DMS153 (cell line): ENCODE measurements around the gene WAPL.

Source experiments
- DNase-seq: peaks from one replicate; lab custom pipeline; 2025; lab: John Stamatoyannopoulos, UW

Gene WAPL

DNA sequence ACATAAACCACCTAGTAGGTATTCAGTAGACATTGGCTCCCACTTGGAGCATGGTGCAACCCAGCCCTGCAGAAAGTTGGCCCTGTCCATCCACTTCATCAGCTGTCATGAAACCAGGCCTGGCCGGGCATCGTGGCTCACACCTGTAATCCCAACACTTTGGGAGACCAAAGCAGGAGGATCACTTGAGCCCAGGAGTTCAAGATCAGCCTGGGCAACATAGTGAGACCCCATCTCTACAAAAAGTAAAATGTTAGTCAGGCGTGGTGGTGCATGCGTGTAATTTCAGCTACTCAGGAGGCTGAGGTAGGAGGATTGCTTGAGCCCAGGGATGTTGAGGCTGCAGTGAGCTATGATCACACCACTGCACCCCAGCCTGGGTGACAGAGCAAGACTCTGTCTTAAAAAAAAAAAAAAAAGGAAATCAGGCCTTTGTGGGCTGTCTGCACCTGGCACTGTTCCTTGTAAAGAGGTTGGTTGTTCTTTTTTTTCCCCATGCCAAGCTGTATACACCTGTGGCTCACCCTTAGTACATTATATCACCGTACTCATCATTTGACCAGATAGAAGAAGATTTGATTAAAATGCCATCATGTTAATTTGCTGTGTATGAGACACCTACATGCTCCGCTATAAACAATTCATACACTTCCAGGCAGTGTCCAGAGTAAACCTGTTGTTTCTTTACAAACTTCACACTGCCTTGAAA, 109.6 kb downstream of the WAPL start:
- no peak for DNase-seq

DNA sequence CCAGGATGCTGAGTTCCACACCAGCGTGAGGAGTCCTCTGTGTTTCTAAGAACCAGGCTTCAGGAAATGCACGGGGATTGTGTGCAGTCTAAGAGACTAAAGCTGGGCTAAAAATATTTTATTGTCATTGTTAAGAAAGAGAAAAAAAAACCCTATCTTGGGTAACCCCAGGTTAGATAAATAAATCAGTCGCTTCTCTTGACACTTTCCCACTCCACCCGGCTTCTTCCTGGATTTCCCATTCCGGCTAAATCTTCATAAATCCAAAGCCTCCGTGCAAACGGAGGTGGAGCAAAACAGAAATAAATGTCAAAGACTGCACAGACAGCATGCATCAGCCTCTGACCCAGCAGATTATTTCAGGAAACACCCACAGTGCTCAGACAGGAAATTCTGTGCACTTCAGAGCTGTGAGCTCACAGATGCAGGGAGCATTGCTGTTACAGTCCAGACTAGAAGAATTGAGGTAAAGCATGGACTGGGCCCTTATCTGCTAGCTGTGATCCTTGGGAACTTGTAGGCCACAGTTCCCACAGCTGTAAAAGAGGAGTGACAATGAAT, 110.2 kb downstream of the WAPL start:
- DNase-seq, result no peak

DNA sequence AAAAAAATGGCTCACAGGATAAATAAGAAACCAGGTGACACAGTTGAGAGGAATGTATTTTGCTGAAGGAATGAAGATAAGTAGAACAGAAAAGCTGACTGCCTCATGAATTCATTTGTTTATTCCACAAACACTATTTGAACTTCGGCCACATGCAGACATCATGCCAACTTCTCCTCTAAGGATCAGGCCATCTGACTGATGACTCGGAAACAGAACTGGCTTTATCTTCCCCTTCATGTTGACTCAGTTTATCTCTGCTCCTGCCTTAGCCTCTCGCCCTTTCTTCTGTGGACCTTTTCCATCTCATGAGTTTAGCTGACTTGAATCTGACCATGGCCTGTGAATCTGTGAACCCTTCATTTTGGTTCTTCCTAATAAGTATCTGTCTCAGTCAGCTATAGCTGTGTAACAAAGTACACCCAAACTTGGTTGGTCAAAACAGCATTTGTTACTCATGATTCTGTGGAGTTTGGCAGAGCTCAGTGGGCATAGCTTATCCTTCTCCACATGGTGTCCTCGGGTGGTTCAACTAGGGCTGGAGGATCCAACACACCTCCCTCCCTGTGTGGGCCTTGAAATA, 111.0 kb downstream of the WAPL start:
- DNase-seq, result no peak

DNA sequence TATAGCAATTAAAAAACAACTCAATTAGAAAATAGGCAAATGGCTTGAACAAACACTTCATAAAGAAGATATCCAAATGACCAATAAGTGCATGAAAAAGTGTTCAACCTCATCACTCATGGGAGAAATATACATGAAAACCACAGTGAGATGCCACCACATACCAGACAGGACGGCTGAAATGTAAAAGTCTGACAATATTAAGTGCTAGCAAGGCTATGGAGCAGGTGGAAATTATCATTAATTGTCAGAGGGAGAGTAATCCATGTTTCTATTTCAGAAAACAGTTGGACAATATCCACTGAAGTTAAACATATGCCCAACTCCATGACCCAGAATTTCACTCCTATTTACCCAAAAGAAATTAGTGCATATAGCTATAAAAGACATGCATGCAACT, 112.4 kb downstream of the WAPL start:
- no peak for DNase-seq

DNA sequence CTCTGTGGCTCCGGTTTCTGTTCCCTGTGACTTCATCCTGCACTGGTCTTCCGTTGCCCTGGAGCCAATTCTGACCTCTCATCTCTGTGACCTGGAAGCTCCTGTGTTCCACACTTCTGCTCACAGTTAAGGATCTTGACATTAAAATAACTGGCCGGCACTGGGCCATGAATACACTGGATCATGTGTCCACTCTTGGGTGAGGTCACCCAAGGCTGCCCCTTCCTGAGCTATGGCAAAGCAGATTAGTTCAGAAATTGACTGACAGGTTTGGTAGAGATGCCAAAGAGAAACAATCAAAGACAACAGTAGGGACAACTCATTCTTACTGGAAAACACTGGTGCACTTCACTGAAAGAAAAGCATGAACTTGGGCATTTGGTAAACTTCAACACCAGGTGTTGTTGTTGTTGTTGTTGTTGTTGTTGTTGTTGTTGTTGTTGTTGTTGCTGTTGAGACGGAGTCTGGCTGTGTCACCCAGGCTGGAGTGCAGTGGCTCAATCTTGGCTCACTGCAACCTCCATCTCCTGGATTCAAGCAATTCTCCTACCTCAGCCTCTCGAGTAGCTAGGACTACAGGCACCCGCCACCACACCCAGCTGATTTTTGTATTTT, 118.3 kb downstream of the WAPL start:
- no peak for DNase-seq

DNA sequence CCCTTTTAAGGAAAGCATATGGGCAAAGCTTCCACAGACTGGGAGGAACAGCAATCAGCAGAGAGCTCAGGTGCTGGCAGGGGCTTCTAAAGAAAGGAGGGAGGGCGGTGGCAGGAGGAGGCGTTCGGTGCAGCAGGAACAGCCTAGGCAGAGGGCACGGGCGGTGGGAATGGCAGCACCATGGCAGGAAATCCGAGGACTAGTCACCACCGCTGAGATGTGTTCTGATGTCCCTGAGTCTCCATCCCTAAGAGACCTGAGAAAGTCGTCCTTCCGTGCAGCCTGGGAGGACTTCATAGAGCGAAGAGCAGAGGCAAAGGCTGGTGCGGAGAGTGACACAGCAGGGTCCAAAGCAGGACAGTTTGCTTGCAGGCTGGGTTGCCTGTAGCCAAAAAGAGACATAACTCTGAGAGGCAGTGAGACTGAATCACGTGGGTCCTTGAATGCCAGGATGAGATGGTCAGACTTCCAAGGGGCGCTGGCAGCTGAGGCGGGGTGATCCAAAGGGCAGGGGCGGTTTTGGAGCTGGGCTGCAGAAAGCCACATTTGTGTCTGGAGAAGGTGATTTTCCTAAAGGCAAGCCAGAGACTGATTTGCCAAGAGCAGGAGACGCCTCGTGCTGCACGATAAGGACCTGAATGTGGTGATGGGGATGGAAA, 119.2 kb downstream of the WAPL start:
- peak; percentile 3 for DNase-seq

DNA sequence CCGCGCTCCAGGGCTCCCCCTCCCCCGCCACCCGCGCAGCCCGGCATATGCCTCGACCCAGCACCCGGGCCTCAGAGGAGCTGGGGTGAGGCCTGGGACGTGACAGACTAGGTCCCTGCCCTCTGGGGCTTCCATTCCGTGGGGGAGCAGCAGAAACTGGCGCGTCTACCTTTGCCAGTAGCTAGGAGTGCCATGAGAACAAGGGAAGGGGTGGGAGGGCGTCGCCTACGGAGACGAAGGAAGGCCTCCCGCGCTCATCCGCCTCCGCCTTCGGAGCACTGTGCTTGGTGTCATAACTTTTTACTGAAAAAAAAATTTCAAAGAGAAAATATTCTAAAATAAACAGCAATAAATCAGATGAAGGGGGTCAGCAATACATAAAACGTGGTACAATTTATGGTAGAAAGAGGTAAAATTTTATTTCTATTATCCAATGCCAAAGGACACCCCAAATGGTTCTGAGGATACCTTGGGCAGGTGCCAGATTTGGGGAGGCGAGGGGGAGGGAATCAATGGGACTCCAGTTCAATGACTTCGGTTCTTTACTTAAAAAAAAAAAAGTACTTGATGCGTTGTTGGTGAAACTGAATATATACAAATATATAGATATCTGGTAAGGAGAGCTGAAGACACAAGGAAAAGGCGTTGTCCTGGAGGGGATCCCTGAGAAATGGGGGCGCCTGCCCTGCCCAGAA, 119.9 kb downstream of the WAPL start:
- no peak for DNase-seq

DNA sequence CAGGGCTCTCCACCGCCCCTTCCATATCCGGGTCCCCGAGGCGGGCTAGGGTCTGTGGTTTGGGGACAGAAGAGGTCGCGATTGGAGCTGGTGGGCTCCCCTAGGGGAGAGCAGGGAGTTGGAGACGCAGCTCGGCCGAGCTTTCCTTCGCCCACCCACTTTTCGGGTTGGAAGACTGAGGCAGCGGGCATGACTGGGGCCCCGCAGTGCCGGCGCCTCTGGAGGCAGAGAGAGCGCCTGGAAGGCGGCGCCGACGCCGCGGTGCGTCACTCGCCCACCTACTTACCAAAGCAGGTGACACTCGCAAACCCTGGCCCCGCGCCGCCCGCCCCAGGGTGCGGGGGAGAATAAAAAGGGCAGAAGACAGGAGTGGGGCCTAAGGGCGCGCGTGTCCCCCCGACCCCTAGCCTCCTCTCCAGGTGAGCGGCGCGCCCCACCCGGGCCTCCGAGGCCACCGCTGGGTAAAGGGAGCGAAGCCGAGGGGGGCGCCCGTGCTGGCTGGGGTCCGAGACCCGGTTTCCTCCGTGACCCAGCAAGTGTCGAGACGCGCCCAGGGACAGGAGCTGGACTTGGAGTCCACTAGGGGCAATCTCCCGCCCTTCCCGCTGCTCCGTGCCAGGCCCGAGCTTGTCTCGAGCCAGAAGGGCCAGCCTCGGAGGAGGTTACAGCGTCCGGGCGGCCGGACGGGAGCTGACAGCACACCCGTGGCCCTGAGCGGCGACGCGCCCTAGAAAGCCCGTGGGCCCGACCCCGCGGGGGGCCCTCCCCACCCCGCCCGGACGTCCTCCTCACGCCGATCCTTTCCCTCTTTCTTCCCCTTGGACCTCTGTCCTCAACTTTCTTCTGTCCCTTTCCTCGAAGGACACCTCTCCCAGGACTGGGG, 120.6 kb downstream of the WAPL start:
- no peak for DNase-seq

DNA sequence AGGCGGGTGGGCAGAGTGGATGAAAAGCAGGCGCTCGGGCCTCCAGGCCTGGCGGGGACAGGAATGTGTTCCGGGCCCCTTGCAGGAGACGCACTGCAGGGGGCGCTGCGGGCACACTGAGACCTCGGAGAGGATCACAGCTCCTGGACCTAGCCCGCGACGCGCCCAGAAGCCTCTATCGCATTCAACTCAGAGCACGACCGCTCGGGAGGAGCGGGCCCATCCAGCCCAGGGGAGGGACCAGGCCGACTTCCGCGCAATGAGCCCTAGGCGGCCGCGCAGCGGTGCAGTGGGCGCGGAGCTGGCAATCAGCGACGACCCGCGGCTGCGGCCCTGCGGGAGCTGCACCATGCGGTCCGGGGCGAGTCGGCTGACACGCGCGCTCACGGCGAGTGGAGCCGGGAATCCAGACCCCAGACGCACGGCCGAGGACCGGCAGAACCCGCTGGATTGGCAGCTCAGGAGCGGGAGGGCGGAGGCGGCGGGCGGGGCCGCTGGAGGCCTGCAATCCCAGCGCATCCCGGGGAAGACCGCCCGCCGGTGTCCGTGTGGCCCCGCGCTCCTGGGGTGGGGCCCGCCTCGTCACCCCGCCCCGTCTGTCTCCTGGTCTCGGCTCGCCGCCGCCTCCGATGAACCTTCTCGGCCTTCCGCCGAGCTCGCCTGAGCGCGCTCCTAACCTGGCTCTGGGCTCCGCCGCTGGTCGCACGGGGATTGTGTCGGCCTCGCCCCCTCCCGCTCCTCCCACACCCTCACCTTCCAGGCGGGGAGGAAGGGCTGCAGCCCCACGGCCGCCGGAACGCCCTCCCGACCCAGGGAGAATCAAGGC, 121.5 kb downstream of the WAPL start:
- peak; percentile 90 for DNase-seq

DNA sequence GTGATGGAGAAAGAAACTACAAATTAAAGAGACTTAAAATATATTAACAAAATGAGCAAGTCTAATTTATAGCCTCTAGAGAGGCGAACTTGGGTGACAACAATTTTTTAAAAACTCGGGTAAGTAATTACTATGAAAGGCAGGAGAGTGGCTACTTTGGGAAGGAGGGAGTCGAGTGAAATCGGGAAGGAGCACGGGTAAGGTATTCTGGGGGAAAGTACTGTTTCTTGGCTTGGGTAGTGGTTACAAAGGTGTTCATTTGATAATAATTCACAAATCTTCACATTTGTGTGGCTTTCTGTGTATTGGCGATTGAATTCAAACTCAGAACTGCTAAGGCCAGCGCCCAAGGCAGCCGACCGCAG, 122.1 kb downstream of the WAPL start:
- no peak for DNase-seq

DNA sequence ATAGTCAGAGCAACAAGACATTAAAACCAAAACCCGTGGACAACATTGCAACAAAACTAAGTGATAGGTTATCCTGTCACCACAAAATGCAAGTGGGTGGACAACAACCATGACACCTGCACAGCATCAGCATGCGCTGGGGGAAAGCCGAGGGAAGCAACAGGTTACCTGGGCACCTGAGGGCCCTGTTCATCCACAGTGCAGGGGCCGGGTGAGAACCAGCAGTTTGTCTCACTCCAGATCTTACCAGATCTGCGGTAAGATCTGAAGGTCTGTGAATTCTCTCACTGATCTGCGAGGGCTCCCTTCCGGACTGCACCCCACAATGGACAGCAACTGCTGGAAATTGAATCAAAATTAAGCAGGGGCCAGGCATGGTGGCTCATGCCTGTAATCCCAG, 124.5 kb downstream of the WAPL start:
- no peak for DNase-seq

DNA sequence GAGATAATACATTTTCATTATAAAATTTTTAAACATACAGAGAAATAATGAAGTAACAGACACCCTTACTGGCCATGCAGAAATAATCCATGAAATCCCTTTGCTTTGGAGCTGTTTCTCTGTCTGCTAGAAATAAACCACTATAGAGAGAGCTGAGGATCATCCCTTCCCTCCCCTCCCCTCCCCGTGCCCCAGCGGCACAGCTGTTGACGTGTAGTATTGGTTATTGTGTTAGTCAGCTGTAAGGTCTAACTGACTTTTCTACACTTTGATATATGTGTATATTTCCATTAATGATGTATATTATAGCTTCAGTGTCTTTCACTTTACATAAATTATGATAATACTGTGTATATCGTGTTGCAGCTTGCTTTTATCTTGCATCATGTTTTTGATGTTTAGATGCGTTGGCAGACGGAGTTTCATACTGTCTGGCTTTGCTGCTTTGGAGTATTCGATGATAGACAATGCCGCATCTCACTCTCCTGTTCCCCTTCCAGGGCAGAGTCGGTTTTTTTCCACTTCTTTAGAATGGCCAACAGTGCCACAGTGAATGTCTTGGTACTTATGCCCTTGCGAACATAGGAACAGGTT, 127.6 kb downstream of the WAPL start:
- no peak for DNase-seq

DNA sequence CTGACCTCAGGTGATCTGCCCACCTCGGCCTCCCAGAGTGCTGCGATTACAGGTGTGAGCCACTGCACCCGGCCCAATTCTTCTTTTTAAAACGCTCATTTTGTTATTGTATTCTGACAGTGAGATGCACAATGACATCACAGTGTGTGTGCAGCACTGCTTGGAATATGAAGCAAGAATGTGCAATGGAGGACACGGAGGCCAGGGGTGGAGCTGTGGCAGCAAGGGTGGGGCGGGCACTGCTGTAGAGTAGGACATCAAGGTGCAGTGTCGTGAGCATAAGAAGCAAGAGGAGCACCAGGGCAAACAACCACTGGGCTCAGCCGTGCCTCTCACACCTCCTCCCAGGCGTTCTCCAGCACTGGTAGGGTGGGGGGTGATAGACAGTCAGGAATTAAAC, 128.2 kb downstream of the WAPL start:
- no peak for DNase-seq

DNA sequence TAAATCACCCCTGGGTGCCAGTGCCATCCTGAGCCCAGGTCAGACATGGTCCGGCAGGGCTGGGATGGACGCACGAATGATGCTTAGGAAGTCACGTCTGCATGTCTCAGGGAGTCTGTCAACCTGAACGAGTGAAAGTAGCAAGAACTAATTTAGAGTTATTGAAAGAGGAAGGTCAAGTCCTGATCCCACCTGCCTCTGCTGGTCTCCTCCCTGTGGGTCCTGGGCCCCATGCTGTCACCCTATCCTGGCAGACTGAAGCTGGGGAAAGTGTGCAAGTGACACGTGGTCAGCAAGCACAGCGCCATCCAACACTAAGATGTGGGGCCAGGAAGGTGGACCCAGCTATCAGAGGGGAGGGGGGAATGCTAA, 128.9 kb downstream of the WAPL start:
- DNase-seq, result no peak

DNA sequence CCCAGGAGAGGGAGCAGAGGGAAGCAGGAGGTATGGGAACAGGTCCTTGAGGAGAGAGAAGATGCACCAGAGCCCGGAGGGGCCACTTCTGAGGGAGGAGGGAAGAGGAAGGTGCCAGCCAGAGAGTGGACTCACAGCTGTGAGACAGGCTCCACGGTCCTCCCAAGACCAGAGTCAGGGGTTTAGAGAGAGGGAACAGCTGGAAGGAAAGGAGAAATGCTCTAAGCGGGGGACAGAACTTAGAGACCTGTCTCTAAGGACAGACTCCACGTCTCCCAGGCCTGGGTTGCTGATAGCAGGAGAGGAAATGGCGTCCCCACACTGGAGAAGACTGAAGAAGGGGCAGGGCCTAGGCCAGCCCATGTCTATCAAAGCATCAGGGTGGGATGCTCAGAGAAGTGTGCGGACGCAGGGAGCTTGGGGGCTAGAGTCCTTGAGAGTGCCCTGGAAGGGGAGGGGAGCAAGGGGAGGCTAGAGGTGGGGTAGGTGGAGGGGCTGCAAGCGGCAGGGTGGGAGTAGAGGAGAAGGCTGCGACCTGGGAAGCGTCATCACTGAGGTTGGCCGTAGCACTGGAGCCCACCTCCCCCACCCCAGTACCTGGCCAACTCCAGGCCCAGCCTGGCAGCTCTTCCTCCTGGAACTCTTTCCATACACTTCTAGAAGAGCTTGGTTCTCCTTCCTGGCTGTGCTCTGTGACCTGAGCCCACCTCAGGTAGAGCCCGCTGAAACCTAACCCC, 129.4 kb downstream of the WAPL start:
- DNase-seq, result no peak

DNA sequence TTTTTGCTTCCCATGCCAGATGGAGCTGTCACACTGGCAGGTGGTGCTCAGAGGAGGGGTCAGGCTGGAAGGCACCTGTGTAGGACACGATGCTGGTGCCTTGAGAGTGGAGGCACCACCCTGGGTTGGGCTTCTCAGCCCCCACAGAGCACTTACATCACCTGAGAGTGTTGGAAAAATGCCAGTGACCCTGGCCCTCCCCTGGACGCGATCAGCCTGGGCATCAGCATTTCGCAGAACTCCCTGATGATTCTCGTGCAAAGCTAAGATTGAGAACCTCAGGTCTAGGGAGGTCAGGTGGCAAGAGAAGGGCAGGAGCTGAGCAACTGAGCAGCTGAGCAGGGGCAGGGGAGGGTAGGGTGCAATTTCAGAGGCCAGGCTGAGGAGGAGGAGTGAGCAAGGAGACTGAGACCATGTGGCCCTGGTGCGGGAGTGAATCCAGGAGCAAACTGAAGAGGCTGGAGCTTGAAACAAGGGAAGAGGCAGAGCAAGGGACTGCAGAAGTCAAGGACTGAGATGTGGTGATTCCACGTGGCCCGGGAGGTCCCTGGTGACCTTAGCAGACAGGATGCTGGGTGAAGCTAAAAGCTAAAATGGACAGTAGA, 130.3 kb downstream of the WAPL start:
- no peak for DNase-seq

DNA sequence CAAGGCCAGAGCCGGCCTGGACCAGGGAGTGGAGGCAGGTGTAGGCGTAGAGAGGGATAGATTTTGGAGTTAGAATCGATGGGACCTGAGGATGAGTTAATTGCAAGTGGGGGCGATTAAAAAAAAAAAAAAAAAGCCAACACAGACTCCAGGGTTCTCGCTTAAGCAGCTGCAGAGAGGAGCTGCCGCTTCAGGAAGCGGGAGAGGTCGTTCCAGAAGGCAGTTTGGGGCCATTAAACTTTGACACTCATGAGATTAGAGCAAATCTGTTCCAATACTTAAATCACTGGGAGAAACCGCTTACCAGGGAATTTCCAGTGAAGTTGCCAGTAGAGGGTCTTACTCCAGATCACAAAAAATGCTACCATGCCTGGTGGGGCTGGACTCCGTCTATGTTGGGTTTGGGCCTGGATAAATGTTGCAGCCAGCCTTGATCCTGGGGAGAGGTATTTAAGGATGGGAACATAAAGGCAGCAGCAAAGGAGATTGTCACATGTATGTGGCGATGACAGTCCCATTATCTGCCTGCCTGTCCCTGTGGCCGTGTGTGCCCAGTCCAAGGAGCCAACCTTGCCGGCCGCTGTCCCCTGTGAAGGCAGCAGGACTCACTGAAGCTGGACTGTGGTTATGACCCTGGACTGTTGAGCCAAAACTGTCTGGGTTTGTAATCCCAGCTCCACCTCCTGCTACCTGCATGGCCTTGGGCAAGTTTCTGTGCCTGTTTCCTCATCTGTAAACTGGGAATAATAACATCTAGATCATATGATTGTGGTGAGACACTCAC, 131.1 kb downstream of the WAPL start:
- no peak for DNase-seq
